CD4-positive, alpha-beta T cell treated with Interleukin-4 for 4 hours (primary cell): ENCODE results near the gene LGALS9C.
"Not testable (repeated sequence)": the region's sequence is repeated elsewhere in the genome, so short reads cannot be mapped to it uniquely, and the experiment has no call there.

Experiments used
- DNase-seq: peaks from one replicate; pipeline ENCODE4 v3.0.0-alpha.2; 2020

LGALS9C gene

GRCh38 chr17:18542234-18542633, 65.6 kb downstream of the LGALS9C start:
- DNase-seq: not testable (repeated sequence)

DNA sequence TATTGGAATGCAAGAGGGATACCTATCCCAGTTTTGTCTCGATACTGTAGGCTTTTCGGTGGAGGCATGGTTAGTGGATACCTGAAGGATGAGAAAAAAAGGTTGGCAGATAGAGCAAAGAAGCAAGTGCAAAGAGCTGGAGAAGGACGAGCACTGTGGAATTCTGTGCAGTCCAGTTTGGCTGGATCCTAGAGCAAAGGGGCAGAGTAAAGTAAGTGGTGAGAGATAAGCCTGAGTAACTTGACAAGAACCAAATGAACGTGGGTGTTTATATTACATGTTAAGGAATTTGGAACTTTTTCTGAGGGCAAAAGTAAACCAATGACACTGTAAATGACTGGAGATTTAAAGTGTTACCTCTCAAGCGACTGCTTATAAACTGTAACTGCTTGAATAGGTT, 66.3 kb downstream of the LGALS9C start:
- not testable (repeated sequence) for DNase-seq
